Measurements from ENCODE around the gene ABCA6.

The ABCA6 gene

GRCh38 chr17:69057280-69057679 is 84.4 kb downstream of the ABCA6 start:
- H3K36me3 Mint-ChIP-seq (ENCODE audit: low read depth): peaks cover 24% of the 10 kb centered on the region
- H3K4me3 Mint-ChIP-seq: no peak overlapping the region
- DNase-seq: no peak
- H3K4me1 Mint-ChIP-seq: peaks cover 31% of the 10 kb centered on the region
- no peak for TF ChIP-seq CTCF (IDR thresholded peaks at IDR 0.05)
- no peak overlapping the region for H3K27ac Mint-ChIP-seq
- H3K27me3 Mint-ChIP-seq (ENCODE audit: low read depth, poor library complexity): no peaks in the 10 kb centered on the region
- H3K9me3 Mint-ChIP-seq: peaks cover 49% of the 10 kb centered on the region

GRCh38 chr17:69056179-69056823 is 85.4 kb downstream of the ABCA6 start:
- no peak for TF ChIP-seq CTCF (IDR thresholded peaks at IDR 0.05)
- DNase-seq: no peak
- H3K36me3 Mint-ChIP-seq (ENCODE audit: low read depth): peaks cover 24% of the 10 kb centered on the region
- H3K9me3 Mint-ChIP-seq: peaks cover 54% of the 10 kb centered on the region
- H3K4me1 Mint-ChIP-seq: peaks cover 26% of the 10 kb centered on the region
- H3K27me3 Mint-ChIP-seq (ENCODE audit: low read depth, poor library complexity): no peaks in the 10 kb centered on the region
- no peak overlapping the region for H3K4me3 Mint-ChIP-seq
- H3K27ac Mint-ChIP-seq: no peak overlapping the region

- H3K36me3 Mint-ChIP-seq (ENCODE audit: low read depth): peaks cover 24% of the 10 kb centered on the region
- no peak overlapping the region for H3K4me3 Mint-ChIP-seq
- TF ChIP-seq CTCF (IDR thresholded peaks at IDR 0.05): no peak
- H3K4me1 Mint-ChIP-seq: peaks cover 16% of the 10 kb centered on the region
- peaks cover 54% of the 10 kb centered on the region for H3K9me3 Mint-ChIP-seq
- no peak for DNase-seq
- no peaks in the 10 kb centered on the region for H3K27me3 Mint-ChIP-seq (ENCODE audit: low read depth, poor library complexity)
- no peak overlapping the region for H3K27ac Mint-ChIP-seq
Observed at GRCh38 chr17:69055334-69055733, 86.4 kb downstream of the ABCA6 start.

GRCh38 chr17:69050999-69051775 is 90.5 kb downstream of the ABCA6 start:
- peaks cover 20% of the 10 kb centered on the region for H3K36me3 Mint-ChIP-seq (ENCODE audit: low read depth)
- H3K9me3 Mint-ChIP-seq: peaks cover 43% of the 10 kb centered on the region
- no peaks in the 10 kb centered on the region for H3K27me3 Mint-ChIP-seq (ENCODE audit: low read depth, poor library complexity)
- DNase-seq: no peak
- H3K27ac Mint-ChIP-seq: no peak overlapping the region
- no peak for TF ChIP-seq CTCF (IDR thresholded peaks at IDR 0.05)
- peaks cover 14% of the 10 kb centered on the region for H3K4me1 Mint-ChIP-seq
- H3K4me3 Mint-ChIP-seq: no peak overlapping the region

- Mint-ChIP-seq H3K27me3 (ENCODE audit: low read depth, poor library complexity) (no peaks in the 10 kb centered on the region), H3K4me1 (peaks cover 14% of the 10 kb centered on the region), H3K4me3 (no peak overlapping the region), H3K27ac (no peak overlapping the region), H3K9me3 (peaks cover 27% of the 10 kb centered on the region), H3K36me3 (ENCODE audit: low read depth) (peaks cover 10% of the 10 kb centered on the region)
- DNase-seq: no peak
- TF ChIP-seq CTCF (IDR thresholded peaks at IDR 0.05): no peak
Observed at GRCh38 chr17:69048634-69049033, 93.1 kb downstream of the ABCA6 start.

Measured in nephron progenitor cell (in vitro differentiated cells).